GM19324 (cell line): ENCODE data around the gene PLCL2.

Experiments
- ATAC-seq: cut with Tn5 transposase; IDR thresholded peaks from one replicate; pipeline ENCODE4 v1.9.1; 2021; ENCODE audit warnings: mild to moderate bottlenecking, moderate library complexity; ENCODE audit not compliant: unreplicated experiment, low FRiP score

PLCL2 gene

GRCh38 chr3:16912400-16913263 is 27.9 kb downstream of the PLCL2 start:
- peak; percentile 89 for ATAC-seq

GRCh38 chr3:16913264-16913580 is 28.5 kb downstream of the PLCL2 start:
- ATAC-seq = no peak

- ATAC-seq = no peak
These were observed 32.1 kb downstream of the PLCL2 start for GRCh38 chr3:16916840-16917239.

- no peak for ATAC-seq
These were observed 32.6 kb downstream of the PLCL2 start for GRCh38 chr3:16917256-16917935.

DNA sequence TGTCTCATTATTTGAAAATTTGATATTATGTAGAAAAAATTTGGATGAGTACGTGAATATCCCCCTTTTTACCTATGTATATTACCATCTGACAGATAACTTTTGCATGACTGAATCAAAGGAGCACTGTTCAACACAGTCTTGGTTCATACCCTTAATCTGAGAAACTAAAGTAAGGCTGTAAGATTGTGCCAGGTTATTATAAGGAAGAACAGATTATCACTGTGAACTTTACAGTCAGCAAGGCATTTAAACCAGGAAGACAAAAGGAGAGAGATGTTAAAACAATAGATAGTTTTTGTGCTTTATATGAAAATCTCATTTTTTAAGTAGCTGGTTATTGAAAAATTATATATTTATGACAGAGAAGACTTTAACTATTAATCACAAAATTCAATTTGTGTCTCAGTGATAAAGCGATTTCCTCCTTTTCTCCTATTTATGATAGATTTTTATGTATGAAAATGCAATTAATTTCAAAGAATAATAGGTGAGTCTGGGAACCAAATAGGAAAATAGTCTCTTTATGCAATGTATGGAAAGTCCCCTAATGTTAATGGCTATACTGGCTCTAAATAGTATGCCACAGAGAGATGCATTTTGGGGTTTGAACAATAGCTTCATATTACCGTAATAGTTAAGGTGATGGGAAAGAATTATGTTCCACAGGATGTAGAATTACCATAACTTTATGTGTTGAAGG is 33.4 kb downstream of the PLCL2 start:
- ATAC-seq = no peak

- no peak for ATAC-seq
These were observed 33.9 kb downstream of the PLCL2 start for GRCh38 chr3:16918683-16919025.

DNA sequence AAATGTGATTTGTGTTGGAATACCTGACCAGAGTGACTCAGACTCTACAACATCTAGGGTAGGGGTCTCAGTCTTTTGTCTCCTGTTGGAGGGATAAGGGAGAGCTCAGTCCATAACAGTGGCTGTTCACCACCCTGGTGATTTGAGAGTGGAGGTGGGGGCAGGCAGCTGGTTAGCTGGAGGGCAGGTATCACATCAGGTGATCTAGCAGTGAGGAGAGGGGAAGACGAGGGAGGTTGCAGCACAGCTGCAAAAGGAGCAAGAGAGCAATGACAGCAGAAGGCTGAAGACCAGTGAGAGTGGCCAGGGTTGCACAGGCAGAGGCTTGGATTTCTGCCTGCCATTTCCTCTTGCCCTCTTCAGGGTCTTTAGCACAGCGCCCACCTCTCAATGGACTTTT is 38.4 kb downstream of the PLCL2 start:
- ATAC-seq = no peak

- ATAC-seq = no peak
These were observed 42.7 kb downstream of the PLCL2 start for GRCh38 chr3:16927485-16927884.

DNA sequence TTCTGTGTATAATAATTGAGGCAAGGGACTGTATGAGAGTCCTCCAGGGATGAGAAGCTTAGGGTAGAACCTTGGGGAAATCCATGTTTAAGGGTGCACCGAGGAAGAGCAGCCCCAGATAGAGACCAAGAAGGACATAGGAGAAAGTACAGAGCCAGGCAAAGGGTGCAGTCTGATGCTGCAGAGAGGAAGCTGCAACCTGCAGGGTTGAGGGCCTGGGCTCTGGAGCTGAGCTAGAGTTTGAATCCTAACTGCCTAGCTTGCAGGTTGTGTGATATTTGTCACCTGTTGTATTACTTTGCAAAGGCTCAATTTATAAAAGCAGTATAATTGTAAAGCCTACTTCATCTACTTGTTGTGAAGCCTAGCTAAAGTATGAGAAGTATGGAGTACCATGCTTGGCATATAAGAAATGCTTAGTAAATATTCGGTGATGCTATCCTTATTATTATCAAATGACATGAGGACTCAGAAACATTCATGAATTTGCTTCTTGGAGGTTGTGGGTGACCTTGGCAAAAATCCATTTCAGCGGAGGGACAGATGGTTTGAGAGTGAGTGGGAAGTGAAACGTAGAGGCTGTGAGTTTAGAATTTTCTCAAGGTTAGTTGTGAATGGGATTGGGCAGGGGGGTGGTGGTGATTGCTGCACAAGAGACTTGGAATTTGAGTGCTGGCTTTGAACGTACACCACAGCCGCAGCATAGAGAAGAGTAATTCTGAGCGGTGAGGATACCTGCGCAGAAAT is 43.8 kb downstream of the PLCL2 start:
- peak; percentile 46 for ATAC-seq

GRCh38 chr3:16929311-16929710 is 44.6 kb downstream of the PLCL2 start:
- no peak for ATAC-seq

- no peak for ATAC-seq
These were observed 48.1 kb downstream of the PLCL2 start for GRCh38 chr3:16932877-16933276.

GRCh38 chr3:16935781-16936180 is 51.0 kb downstream of the PLCL2 start:
- ATAC-seq = no peak

- no peak for ATAC-seq
These were observed 51.5 kb downstream of the PLCL2 start for GRCh38 chr3:16936233-16936632.

DNA sequence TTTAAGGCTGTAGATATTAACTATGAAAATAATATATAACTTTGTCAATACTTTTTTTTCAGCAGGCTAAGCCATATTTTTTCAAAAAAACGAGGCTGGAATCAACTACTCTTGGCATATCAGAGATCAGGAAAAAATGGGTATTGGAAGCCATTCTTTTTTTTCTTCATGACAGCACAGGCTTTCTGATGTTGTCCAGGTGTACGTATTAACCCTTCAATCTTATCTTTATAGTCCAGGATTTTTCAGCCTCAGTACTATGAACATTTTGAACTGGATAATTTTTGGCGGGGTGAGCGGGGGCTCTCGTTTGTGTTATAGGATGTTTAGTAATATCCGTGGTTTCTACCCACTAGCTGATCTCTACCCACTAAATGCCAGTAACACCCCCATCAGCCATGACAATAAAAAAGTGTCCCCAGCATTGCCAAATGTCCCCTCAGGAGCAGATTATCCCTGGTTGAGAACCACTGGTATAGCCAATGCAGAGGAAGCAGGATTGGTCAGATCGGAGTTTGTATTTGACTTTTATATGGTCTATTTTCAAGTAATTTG is 52.0 kb downstream of the PLCL2 start:
- no peak for ATAC-seq

DNA sequence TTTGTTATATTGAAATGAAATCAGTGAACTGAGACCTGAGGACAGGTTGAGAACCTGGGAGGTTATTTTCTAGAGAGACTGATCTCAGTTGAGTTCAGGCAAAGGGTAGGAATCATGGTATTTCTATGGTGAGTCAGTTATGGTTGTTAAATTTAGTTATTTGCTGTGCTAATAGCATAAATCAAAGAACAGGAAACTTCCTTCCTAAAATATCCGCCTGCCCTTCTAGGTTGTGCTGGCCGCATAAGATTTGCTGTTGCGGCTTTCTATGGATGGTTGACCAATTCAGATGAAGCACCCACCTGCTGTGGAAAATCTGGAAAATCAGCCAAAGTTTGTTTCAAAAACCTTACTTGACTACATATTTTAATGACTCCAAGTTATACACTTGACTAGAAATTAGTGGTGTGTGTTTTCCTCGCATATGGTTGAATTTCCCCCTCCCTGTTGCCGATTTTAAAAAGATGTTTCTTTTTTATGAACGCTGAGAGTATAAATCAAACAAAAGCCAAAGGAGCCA is 52.6 kb downstream of the PLCL2 start:
- ATAC-seq = no peak

- ATAC-seq = no peak
These were observed 56.3 kb downstream of the PLCL2 start for GRCh38 chr3:16940769-16941700.

DNA sequence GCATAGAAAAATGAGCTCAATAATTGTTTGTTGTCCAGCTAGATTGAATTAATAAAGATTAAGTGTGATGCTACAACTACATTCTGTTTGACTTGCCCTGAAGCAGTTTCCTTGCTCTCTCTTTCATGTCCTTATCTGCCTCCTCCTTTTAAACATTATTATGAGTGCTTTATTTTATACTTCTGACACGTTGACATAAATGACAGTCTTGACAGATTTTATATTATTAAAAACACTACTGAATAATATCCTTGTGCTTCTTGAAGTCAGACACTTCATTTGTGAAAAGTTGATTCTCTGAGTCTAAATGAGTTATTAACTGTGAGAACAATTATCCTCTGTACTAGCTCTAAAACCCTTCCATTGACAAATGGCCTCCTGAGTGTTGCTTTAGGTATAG is 58.2 kb downstream of the PLCL2 start:
- ATAC-seq = no peak

DNA sequence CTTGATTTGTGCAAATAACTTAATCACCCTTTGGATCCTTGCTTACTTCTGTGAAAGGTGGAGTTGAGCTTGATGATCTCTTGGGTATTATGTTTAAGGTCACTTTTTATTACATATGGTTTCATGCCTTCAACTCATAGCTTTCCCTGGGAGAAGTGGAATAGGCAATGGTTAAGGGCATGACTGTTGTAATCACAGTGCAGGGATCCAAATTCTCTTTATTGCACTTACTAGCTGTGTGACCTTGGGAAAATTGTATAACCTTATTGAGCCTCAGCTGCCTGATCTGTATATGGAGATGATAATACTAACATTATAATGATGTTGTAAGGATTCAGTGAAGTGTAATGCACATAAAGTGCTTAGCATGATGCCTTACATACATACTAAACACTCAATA is 59.1 kb downstream of the PLCL2 start:
- no peak for ATAC-seq

DNA sequence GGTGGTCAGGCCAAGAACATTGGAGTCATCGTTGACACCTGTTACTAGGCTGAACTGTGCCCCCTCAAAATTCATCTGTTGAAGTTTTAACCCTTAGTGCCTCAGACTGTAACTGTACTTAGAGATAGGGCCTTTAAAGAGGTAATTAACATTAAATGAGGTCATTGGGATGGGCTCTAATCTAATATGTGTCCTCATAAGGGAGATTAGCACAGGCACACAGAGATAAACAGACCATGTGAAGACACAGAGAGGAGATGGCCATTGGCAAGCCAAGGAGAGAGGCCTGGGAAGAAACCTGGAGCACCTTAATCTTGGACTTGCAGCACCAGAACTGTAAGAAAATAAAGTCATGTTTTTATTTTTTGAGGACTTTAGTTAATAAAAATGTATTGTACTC is 59.6 kb downstream of the PLCL2 start:
- ATAC-seq = no peak
